ENCODE data around the gene MAPKAPK2.

The MAPKAPK2 gene

GRCh38 chr1:206705726-206706297 is 21.1 kb downstream of the MAPKAPK2 start:
- no peak for DNase-seq

DNA sequence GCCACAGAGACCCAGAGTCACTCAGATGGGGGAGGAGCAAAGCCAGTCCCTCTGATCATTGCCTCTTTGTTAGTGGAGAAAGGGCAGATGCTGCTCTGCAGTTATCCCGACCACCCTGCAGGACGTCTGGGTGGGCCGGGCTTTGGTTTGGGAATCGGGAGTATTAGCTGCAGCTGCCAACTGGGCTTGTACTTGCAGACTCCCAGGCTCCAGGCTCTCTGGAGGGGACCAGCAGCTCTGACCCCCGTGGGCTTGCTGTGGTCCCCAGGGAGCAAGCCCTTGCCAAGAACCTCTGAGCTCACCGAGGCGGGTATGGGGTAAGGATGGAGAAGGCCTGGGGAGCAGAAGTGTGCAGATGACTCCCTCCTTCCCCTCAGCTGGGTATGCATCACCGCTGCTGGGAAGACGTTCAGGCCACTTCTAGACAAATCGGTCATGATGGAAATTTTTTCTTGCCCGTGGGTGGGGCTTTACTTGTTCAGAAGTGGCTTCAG is 21.6 kb downstream of the MAPKAPK2 start:
- DNase-seq, result peak; percentile 57 to 64

GRCh38 chr1:206706806-206707366 is 22.2 kb downstream of the MAPKAPK2 start:
- DNase-seq, result no peak

- DNase-seq, result no peak
Measured at GRCh38 chr1:206708058-206708457, 23.4 kb downstream of the MAPKAPK2 start.

GRCh38 chr1:206708882-206709281 is 24.2 kb downstream of the MAPKAPK2 start:
- no peak for DNase-seq

- no peak for DNase-seq
Measured at GRCh38 chr1:206709322-206709721, 24.6 kb downstream of the MAPKAPK2 start.

GRCh38 chr1:206709772-206710459 is 25.2 kb downstream of the MAPKAPK2 start:
- DNase-seq, result no peak

GRCh38 chr1:206710460-206710823 is 25.7 kb downstream of the MAPKAPK2 start:
- DNase-seq, result no peak

GRCh38 chr1:206713070-206713469 is 28.4 kb downstream of the MAPKAPK2 start:
- no peak for DNase-seq

- DNase-seq, result no peak
Measured at GRCh38 chr1:206713910-206714312, 29.2 kb downstream of the MAPKAPK2 start.

GRCh38 chr1:206714331-206715058 is 29.8 kb downstream of the MAPKAPK2 start:
- DNase-seq, result no peak

DNA sequence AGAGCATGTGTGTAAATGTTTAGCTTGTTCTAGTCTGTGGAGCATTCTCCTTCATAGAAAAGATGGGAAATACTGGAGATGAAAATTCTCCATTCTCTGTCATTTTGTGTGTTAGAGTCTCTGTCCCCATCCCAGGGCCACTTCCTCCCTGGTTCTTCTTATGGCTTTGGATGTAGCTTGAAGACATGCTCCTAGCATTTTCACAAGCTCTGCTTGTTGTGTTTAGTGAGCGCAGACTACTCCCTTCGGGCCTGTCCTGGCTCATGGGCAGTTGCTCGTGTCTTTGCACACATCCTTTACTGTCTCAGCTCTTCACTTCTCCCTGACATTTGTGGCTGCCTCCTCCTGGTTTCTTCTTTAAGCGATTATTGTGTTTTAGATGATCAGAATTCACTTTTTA is 30.4 kb downstream of the MAPKAPK2 start:
- DNase-seq, result no peak

GRCh38 chr1:206715552-206716158 is 30.9 kb downstream of the MAPKAPK2 start:
- no peak for DNase-seq

DNA sequence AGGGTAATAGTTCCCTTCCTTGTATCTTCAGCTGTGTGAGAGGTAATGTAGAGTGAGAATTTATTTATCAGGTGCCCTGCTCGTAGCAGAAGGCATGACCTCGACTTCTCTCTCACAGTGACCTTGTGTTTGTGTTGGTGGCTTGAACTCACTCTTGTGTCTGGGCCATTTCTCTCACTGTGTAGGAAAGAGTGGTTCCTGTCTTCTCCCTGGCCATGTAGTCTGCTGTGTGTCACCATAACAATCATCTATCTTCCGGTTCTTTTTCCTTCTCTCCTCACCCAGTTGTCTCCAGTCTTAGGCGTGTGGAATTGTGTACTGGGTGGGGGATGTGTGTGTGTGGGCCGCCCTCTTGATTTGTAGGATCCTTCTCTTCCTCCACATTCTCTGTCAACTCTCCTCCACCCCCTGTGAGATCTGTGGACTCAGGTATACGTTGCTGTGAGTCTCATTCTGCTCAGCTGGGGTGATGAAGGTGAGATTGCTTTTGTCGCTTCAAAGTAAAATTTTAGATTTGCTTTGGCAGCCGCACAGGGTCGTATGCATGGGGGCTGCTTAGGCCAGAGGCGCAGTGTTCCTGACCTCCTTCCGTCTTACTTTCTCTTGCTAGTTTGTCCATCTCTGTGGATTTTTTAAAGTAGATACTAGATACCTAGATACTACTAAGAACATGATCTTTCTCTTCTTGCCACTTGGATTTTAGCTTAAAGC is 31.6 kb downstream of the MAPKAPK2 start:
- no peak for DNase-seq

DNA sequence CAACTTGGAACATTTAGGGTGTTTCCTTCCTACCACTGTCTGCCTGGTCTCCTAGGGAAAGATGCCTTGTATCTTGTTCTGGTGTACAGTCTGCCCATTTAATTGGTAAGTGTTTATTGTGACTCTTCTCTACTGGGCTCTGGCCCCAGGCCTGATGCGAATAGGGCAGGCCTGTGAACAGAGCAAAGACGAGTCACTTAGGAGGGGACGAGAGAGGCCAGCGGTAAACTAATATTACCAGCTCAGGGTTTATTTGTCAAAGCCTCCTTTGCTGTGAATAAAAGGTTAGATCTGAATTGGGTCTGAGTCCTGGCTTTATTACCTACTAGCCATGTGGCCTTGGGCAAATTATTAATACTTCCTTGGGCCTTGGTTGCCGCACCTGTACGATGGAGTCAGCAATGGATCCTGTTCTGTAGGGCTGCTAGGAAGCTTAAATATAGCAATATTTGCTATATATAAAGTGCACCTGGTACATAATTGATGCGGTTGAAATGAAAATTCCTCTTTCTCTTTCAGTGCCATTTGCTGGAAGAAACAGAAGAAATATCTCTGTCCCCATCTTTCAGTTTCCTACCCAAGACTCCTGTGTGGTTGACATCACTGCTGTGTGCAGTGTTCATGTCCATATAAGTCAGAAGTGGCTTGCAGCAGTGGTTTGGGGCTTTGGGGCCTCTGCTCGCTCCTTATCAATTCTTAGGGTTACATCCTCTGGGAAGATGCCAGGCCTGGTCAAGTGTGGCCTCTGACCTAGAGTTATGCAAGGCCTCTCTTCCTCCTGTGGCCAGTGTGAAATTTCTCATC is 32.4 kb downstream of the MAPKAPK2 start:
- DNase-seq, result no peak

DNA sequence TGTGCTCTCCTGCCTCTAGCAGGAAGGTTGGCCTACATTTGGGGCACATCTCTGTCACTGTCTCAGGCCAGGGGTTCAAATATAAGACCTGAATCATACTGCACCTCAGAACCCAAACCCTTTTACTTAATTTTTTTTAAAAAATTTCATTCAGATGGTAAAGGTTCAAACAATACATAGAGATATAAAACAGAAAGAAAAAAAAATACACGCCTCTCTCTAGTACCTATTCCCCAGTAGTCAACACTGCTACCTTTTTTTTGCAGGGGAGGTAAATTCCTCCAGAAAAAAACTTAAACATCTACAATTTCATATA is 32.9 kb downstream of the MAPKAPK2 start:
- DNase-seq, result no peak

DNA sequence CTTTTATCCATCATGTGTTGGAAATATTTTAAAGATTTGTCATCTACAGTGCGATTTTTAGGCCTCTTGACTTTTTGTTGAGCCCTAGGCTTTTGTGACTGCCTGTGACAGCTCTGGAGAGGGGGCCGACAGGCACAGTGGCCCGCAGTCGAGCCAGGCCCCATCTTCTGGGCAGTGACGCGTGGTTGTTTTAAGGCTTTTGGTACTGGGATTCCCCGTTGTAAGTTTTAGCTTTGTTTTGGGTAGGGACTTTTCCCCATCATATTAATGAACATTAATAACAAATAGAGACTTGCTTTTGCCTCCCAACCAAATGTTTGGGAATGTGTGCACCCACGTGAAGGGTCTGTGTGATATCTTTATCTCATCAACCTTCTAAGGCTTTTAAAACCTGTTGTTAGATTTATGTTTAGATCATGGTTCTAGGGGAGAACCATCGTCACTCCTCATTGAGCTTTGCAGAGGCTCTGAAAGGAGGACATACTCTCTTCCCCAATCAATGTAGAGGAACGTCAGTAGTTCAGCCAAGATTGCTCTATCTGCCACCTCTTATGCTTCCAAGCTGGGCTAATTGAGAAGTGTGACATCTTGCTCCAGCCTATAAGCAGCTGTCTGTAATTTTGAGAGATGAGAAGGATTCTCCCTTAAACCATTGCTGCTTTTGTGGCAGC is 34.6 kb downstream of the MAPKAPK2 start:
- DNase-seq, result no peak

GRCh38 chr1:206721454-206721853 is 36.7 kb downstream of the MAPKAPK2 start:
- DNase-seq, result no peak

DNA sequence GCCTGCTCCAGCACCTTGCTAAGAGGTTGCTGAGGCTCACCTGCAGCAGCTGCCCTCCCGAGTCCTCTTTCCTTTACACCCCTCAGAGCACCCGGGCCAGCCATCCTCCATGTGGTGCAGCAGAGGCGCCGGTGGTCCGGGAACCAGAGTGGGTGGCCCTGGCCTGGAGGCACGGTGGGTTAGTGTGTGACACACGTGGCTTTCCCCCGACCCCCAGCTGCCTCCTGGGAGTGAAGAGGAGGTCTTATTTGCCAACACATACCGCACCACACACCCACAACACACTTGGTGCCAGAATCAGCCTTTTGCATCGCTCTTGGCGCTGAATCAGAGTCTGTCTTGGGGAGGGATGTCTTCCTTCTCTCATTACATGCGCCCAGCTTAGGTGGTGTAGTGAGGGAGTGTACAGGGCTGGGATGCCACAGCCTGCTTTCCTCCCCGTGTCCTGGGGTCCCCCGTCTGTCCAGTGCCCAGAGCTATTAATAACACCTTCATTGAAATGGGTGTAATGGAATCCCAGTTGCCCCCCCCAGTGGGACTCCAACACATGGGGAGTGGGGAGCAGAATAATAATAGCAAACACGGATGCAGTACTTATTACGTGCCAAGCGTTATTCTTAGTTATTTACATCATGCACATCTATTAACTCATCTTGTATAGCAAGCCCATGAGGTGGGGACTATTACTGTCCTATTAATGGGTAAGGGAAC is 38.2 kb downstream of the MAPKAPK2 start:
- DNase-seq, result no peak

- DNase-seq, result no peak
Measured at GRCh38 chr1:206723462-206723804, 38.7 kb downstream of the MAPKAPK2 start.
